Endothelial cell of umbilical vein (primary cell): Measurements from ENCODE around the gene DPYD. TPM values are rescaled to one million over a fixed set of nuclear protein-coding genes. Genes with fewer than 3 reads are reported as not detected.

Experiments
- BruUV-seq: library from RNA; stranded (reverse); fragments of 400-500 nt; replicated peaks from 2 replicates; lab custom pipeline; 2021; lab: Mats Ljungman, UMichigan
- CTCF ChIA-PET: fragments of 300-600, 350-600 bp; sonication (Branson Sonifier 250); formaldehyde crosslinking; loops from one replicate; lab custom pipeline; 2021; ENCODE audit warnings: antibody characterized with exemption, inconsistent platforms; lab: Charles Lee
- POLR2A ChIA-PET: fragments of 300-600, 350-600 bp; sonication (Branson Sonifier 250); formaldehyde crosslinking; loops from one replicate; lab custom pipeline; 2021; ENCODE audit warnings: antibody characterized with exemption, inconsistent platforms; lab: Charles Lee
- DNase-seq: peaks from one replicate; pipeline ENCODE4 v3.0.0-alpha.2; 2011; ENCODE audit warnings: low read depth, low spot score
- FAIRE-seq: peaks from 2 replicates; lab custom pipeline; 2011; peaks lifted over from hg19 to GRCh38; lab: Jason Lieb, UNC
- H2AFZ ChIP-seq: 2 replicates; pipeline ENCODE4 v1.6.0; 2012; ENCODE audit warnings: low read depth, low read length, control low read depth, inconsistent platforms
- H3K27ac ChIP-seq: 2 replicates; pipeline ENCODE4 v1.5.1; 2011; ENCODE audit warnings: low read depth, mild to moderate bottlenecking, control low read depth, low read length, moderate library complexity; ENCODE audit not compliant: insufficient read depth
- H3K27me3 ChIP-seq, 2 experiments: 2 replicates each; pipeline versions ENCODE4 v1.6.0 to v1.6.1; 2011; ENCODE audit warnings: low read length in 2 of 2, mixed read lengths in 1 of 2; ENCODE audit not compliant: control insufficient read depth in 2 of 2, insufficient read depth in 2 of 2
- H3K36me3 ChIP-seq, 2 experiments: 2 replicates in 1 of 2; 3 replicates in 1 of 2; pipeline ENCODE4 v1.5.1; 2011; ENCODE audit warnings: low read length in 2 of 2, mild to moderate bottlenecking in 1 of 2, moderate library complexity in 1 of 2; ENCODE audit not compliant: control insufficient read depth in 2 of 2, insufficient read depth in 2 of 2; ENCODE audit errors: extremely low read depth in 1 of 2
- H3K4me1 ChIP-seq: 3 replicates; pipeline ENCODE4 v1.5.1; 2011; ENCODE audit warnings: mild to moderate bottlenecking, low read length; ENCODE audit not compliant: control insufficient read depth, insufficient read depth; ENCODE audit errors: extremely low read depth
- H3K4me2 ChIP-seq: 2 replicates; pipeline ENCODE4 v1.6.1; 2011; ENCODE audit warnings: low read length, control low read depth, mixed read lengths; ENCODE audit not compliant: insufficient read depth
- H3K4me3 ChIP-seq, 3 experiments: fragments of 200-600 bp in 1 of 3; sonication (generic), shearing (Covaris generic) in 1 of 3; replicated peaks in 1 of 3; 2 replicates each; pipeline ENCODE4 v1.5.1; 2011 to 2016; ENCODE audit warnings: control low read depth in 3 of 3, low read length in 3 of 3, mild to moderate bottlenecking in 2 of 3, inconsistent platforms in 1 of 3, low read depth in 1 of 3, moderate library complexity in 1 of 3; ENCODE audit not compliant: insufficient read depth in 1 of 3
- H3K79me2 ChIP-seq: 2 replicates; pipeline ENCODE4 v1.6.0; 2012; ENCODE audit warnings: low read length, inconsistent platforms; ENCODE audit not compliant: control insufficient read depth, insufficient read depth
- H3K9ac ChIP-seq: replicated peaks from 2 replicates; pipeline ENCODE3; 2011; ENCODE audit warnings: low read length, control low read depth; ENCODE audit not compliant: insufficient read depth; ENCODE audit errors: extremely low read depth
- H3K9me1 ChIP-seq: replicated peaks from 3 replicates; pipeline ENCODE4 v1.6.0; 2011; ENCODE audit warnings: mild to moderate bottlenecking, low read length; ENCODE audit not compliant: control insufficient read depth, insufficient read depth; ENCODE audit errors: extremely low read depth
- H3K9me3 ChIP-seq: replicated peaks from 2 replicates; pipeline ENCODE4 v1.5.1; 2012; ENCODE audit warnings: low read length, inconsistent platforms; ENCODE audit not compliant: control insufficient read depth, insufficient read depth
- H4K20me1 ChIP-seq: replicated peaks from 2 replicates; pipeline ENCODE3; 2011; ENCODE audit warnings: mild to moderate bottlenecking, low read length; ENCODE audit not compliant: control insufficient read depth, insufficient read depth; ENCODE audit errors: extremely low read depth
- FOS ChIP-seq: IDR thresholded peaks from 2 replicates; pipeline ENCODE4 v1.6.1; 2011; ENCODE audit warnings: mild to moderate bottlenecking, low read length, moderate library complexity, borderline replicate concordance; ENCODE audit not compliant: insufficient read depth
- GATA2 ChIP-seq: IDR thresholded peaks from 2 replicates; pipeline ENCODE4 v1.7.0; 2011; ENCODE audit warnings: low read depth, mild to moderate bottlenecking, moderate library complexity, mixed read lengths, low read length; ENCODE audit not compliant: insufficient read length, insufficient read depth
- JUN ChIP-seq: IDR thresholded peaks from 2 replicates; pipeline ENCODE4 v1.6.1; 2011; ENCODE audit warnings: borderline replicate concordance, low read depth; ENCODE audit not compliant: insufficient read length, insufficient read depth
- MAX ChIP-seq: IDR thresholded peaks from 2 replicates; pipeline ENCODE4 v1.6.1; 2011; ENCODE audit not compliant: insufficient read depth, insufficient read length
- POLR2A ChIP-seq: IDR thresholded peaks from 2 replicates; pipeline ENCODE4 v1.6.1; 2012; ENCODE audit warnings: low read depth, mild to moderate bottlenecking, control low read depth, low read length
- POLR2AphosphoS5 ChIP-seq: IDR thresholded peaks from 2 replicates; pipeline ENCODE4 v1.6.1; 2012; ENCODE audit warnings: low read depth, mild to moderate bottlenecking, control low read depth, low read length, moderate library complexity; ENCODE audit not compliant: insufficient read depth
- dilution Hi-C: fragments of 300-500 bp; cut with MboI; formaldehyde crosslinking; loops from one replicate; pipeline ENCODE4 v1.15.0; 2019; ENCODE audit warnings: low sequenced_read_pairs; ENCODE audit not compliant: extremely low pct_ligation_motif_present
- intact Hi-C: fragments of 100-400 bp; cut with micrococcal nuclease; formaldehyde crosslinking; loops from one replicate; pipeline ENCODE4 v1.10.0; 2022
- polyA plus RNA-seq, 4 experiments: library from polyadenylated mRNA; depleted of rRNA in 3 of 4; stranded (reverse) in 3 of 4; unstranded in 1 of 4; fragments of >200 nt; gene quantifications; 2 replicates each; pipeline versions ENCODE4 v1.2.1 to v1.2.3, GENCODE V29; 2011 to 2012; ENCODE audit warnings: missing spikeins in 1 of 4
- total RNA-seq: library from RNA; stranded (reverse); gene quantifications from 2 replicates; pipeline ENCODE4 v1.2.3, GENCODE V29; 2021
- TF ChIP-seq, protein P1 (sequence below), 2 donors: IDR thresholded peaks; 1 replicate in 1 of 2; 2 replicates in 1 of 2; pipeline ENCODE4 v1.5.1; 2011; ENCODE audit warnings: low read length in 2 of 2, mild to moderate bottlenecking in 2 of 2, moderate library complexity in 2 of 2, control low read depth in 1 of 2, inconsistent platforms in 1 of 2, low read depth in 1 of 2; ENCODE audit not compliant: insufficient read depth in 1 of 2; ENCODE audit errors: extremely low read depth in 1 of 2

The DPYD gene
- total and polyA plus RNA-seq, 2 donors (not counting 3 experiments of a cell fraction or from before 2014, with no cell fraction given) = 4.6 to 15.1 TPM

GRCh38 chr1:97384294-97384968, 536.4 kb downstream of the DPYD start:
- Histone ChIP-seq H3K9me1 (no peaks in the 10 kb centered on the region), H3K79me2 (no peaks in the 10 kb centered on the region), H3K4me2 (peak overlapping the region; percentile 17), H3K27me3 (no peaks in the 10 kb centered on the region), H3K27ac (peak overlapping the region; percentile 55), H3K36me3 (no peaks in the 10 kb centered on the region), H3K4me1 (peaks cover 13% of the 10 kb centered on the region), H3K9me3 (no peaks in the 10 kb centered on the region), H2AFZ (peak overlapping the region; percentile 26), H3K4me3 (no peak overlapping the region), H4K20me1 (no peaks in the 10 kb centered on the region), H3K9ac (peak overlapping the region; percentile 28)
- dilution Hi-C loops = no loop called here
- DNase-seq (peak; percentile 73), FAIRE-seq (peak; percentile 81)
- POLR2A ChIA-PET = interaction anchor here (0.7 kb wide), 2 partner anchors 50 to 665 kb away, joined by 4 read pairs; no protein-coding TSS in a partner anchor
- TF ChIP-seq MAX (no peak), JUN (peak; percentile 33), FOS (peak; percentile 71), POLR2A (no peak), GATA2 (peak; percentile 42)
- BruUV-seq = no TSS peak
- intact Hi-C loops = no loop called here
- CTCF ChIA-PET = interaction anchor here (1.0 to 1.2 kb wide), 2 partner anchors 19 to 246 kb away, joined by 3 to 4 read pairs; no protein-coding TSS in a partner anchor

- DNase-seq (no peak), FAIRE-seq (peak; percentile 31)
- Histone ChIP-seq H3K27ac (peak overlapping the region; percentile 55), H2AFZ (no peak overlapping the region), H4K20me1 (no peaks in the 10 kb centered on the region), H3K27me3 (no peaks in the 10 kb centered on the region), H3K9me3 (no peaks in the 10 kb centered on the region), H3K4me3 (no peak overlapping the region), H3K9me1 (no peaks in the 10 kb centered on the region), H3K9ac (peak overlapping the region; percentile 28), H3K36me3 (no peaks in the 10 kb centered on the region), H3K79me2 (no peaks in the 10 kb centered on the region), H3K4me1 (peaks cover 13% of the 10 kb centered on the region), H3K4me2 (peak overlapping the region; percentile 17)
- intact Hi-C loops (no loop called here), dilution Hi-C loops (no loop called here)
- ChIA-PET POLR2A (interaction anchor here (0.7 kb wide), 1 partner anchor 50 kb away, joined by 4 read pairs; no protein-coding TSS in a partner anchor), CTCF (interaction anchor here (1.2 kb wide), 1 partner anchor 245 kb away, joined by 4 read pairs; no protein-coding TSS in a partner anchor)
- TF ChIP-seq MAX = no peak
- no peak for TF ChIP-seq POLR2AphosphoS5
- TF ChIP-seq, protein P1, sequence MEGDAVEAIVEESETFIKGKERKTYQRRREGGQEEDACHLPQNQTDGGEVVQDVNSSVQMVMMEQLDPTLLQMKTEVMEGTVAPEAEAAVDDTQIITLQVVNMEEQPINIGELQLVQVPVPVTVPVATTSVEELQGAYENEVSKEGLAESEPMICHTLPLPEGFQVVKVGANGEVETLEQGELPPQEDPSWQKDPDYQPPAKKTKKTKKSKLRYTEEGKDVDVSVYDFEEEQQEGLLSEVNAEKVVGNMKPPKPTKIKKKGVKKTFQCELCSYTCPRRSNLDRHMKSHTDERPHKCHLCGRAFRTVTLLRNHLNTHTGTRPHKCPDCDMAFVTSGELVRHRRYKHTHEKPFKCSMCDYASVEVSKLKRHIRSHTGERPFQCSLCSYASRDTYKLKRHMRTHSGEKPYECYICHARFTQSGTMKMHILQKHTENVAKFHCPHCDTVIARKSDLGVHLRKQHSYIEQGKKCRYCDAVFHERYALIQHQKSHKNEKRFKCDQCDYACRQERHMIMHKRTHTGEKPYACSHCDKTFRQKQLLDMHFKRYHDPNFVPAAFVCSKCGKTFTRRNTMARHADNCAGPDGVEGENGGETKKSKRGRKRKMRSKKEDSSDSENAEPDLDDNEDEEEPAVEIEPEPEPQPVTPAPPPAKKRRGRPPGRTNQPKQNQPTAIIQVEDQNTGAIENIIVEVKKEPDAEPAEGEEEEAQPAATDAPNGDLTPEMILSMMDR (IDR thresholded peaks at IDR 0.05; ENCODE audit: extremely low read depth in 1 of 2, insufficient read depth in 1 of 2, low read depth in 1 of 2, low read length in 2 of 2) = no peak
- no peak for TF ChIP-seq FOS
- TF ChIP-seq POLR2A = no peak
- TF ChIP-seq GATA2 = no peak
- BruUV-seq = no TSS peak
Observed at GRCh38 chr1:97383797-97384196, 537.0 kb downstream of the DPYD start.
